ENCODE data around the gene AUTS2.

Gene AUTS2

DNA sequence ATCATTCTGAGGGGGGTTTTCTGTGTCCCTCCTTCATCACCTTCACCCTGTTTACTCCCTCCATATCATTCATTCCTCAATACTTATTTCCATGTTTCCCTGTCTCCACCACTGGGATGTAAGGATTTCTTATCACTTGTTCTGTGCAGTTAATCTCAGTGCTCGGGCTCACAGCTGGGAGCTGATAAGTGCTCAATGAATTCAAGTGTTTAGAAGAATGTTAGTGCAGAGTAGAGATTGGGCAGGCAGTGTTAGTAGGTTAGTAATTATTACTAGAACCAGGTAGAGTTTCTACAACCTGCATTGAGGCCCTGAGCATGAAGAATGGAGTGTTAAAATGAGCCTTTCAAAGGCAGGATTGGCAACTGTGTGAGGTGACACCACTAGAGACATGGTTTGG lies 458.1 kb downstream of the AUTS2 start:
- H3K4me3 ChIP-seq (ENCODE audit: low read length), result no peak overlapping the region

DNA sequence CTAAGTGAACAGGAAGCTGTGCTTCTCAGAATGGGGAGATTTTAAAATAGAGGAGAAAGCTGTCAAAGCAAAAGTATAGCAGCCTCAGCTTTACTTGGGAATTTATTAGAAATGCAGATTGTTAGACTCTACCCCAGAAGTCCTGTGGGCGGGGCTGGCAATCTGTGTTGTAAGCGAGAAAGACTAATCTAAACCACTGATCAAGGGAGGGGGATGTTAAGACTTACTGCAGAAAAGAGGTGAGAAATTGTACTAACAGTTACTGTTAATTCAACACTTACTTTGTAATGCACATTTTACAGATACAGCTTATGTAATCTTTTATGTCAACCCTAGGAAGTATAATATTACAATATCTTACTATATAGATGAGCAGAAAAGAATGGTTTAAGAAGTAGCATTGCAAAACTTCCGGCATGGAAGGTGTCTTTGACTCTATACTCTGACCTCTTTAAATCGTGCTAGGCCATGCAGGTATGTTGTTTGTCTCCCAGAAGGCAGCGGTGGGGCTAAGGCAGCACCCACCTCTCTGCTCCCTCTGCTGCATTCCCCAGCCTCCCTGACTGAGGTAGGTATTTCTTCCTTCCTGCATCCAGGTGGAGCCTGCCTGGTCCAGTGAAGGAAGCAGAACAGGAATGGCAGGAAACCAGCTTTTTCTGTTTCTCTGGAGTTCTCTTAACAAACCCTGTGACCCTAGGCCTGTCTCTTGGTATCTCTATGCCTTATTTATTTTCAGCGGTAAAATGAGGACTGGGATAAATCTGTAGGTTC lies 462.2 kb downstream of the AUTS2 start:
- Histone ChIP-seq H3K9ac (ENCODE audit: low read length) (no peak overlapping the region), H3K27me3 (ENCODE audit: control insufficient read depth, insufficient read depth, low read length) (no peaks in the 10 kb centered on the region), H3K27ac (ENCODE audit: low read depth, low read length) (no peak overlapping the region), H3K36me3 (ENCODE audit: control insufficient read depth, insufficient read depth, low read length) (no peaks in the 10 kb centered on the region), H3K4me1 (ENCODE audit: control insufficient read depth, insufficient read depth, low read length) (no peaks in the 10 kb centered on the region), H3K4me3 (ENCODE audit: low read length) (no peak overlapping the region)

More for the DNA sequence above, 458.1 kb downstream of the AUTS2 start:
- Histone ChIP-seq H3K4me1 (ENCODE audit: control insufficient read depth, insufficient read depth, low read length) (peaks cover 4% of the 10 kb centered on the region), H3K9ac (ENCODE audit: low read length) (no peak overlapping the region), H3K27me3 (ENCODE audit: control insufficient read depth, insufficient read depth, low read length) (no peaks in the 10 kb centered on the region), H3K36me3 (ENCODE audit: control insufficient read depth, insufficient read depth, low read length) (no peaks in the 10 kb centered on the region), H3K27ac (ENCODE audit: low read depth, low read length) (no peak overlapping the region)

DNA sequence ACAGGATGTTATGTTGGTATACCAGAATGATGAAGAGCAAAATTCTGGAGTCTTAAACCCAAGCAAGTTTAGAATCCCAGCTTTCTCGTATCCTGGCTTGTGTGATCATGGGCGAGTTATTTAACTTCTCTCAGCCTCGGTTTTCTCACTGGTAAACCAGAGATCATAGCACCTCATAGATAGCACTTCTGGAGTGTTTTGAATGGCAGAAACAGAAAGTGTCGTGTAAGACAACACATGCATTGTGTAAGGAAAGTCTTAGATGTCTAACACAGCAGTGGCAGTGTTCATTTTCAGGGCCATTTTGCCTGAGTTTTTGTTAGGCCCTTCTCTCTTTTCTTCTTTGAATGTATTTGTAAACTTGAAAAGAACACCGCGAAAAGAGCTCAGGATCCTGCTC lies 465.1 kb downstream of the AUTS2 start:
- no peaks in the 10 kb centered on the region for H3K36me3 ChIP-seq (ENCODE audit: control insufficient read depth, insufficient read depth, low read length)
- no peaks in the 10 kb centered on the region for H3K27me3 ChIP-seq (ENCODE audit: control insufficient read depth, insufficient read depth, low read length)
- no peaks in the 10 kb centered on the region for H3K4me1 ChIP-seq (ENCODE audit: control insufficient read depth, insufficient read depth, low read length)
- no peak overlapping the region for H3K9ac ChIP-seq (ENCODE audit: low read length)
- no peak overlapping the region for H3K4me3 ChIP-seq (ENCODE audit: low read length)
- no peak overlapping the region for H3K27ac ChIP-seq (ENCODE audit: low read depth, low read length)

DNA sequence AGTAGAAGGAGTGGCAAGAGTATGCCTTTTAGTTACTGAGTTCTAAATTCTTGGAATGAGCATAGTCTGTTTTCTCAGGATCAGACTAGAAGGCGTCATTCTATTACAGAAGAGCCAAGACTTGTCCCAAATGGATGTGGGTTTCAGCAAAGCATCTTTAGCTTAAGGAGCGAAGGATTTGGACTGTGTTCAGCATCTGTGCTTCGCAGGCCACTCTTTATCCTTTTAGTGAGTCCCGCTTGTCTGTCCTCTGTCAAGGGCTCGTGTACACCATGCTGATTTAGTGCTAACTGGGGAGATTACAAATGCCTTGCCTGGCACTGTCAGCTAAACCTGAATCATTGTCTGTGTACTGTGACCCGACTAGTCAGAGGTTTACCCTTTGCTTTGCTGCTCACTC lies 465.7 kb downstream of the AUTS2 start:
- Histone ChIP-seq H3K36me3 (ENCODE audit: control insufficient read depth, insufficient read depth, low read length) (no peaks in the 10 kb centered on the region), H3K27me3 (ENCODE audit: control insufficient read depth, insufficient read depth, low read length) (no peaks in the 10 kb centered on the region), H3K4me1 (ENCODE audit: control insufficient read depth, insufficient read depth, low read length) (no peaks in the 10 kb centered on the region), H3K9ac (ENCODE audit: low read length) (no peak overlapping the region), H3K27ac (ENCODE audit: low read depth, low read length) (no peak overlapping the region), H3K4me3 (ENCODE audit: low read length) (no peak overlapping the region)

DNA sequence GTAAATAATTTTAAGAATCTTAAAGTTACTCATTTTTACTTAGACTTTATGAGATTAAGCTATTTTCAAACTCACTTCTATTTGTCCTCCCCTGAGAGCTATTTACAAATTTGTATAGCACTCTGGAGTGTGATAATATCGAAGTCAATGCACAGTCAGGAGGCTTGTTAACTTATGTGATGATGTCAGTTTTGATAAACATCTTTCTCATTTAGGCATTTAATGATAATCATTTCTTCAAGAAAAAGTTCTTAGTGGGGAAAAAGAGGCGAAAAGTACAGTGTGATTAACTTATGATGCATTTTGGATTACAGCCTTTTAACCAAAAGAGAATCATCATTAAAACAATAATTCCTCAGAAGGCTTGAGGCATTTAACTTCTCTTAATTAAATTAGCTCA lies 468.6 kb downstream of the AUTS2 start:
- Histone ChIP-seq H3K9ac (ENCODE audit: low read length) (no peak overlapping the region), H3K36me3 (ENCODE audit: control insufficient read depth, insufficient read depth, low read length) (no peaks in the 10 kb centered on the region), H3K4me1 (ENCODE audit: control insufficient read depth, insufficient read depth, low read length) (peaks cover 2% of the 10 kb centered on the region), H3K4me3 (ENCODE audit: low read length) (no peak overlapping the region), H3K27ac (ENCODE audit: low read depth, low read length) (no peak overlapping the region), H3K27me3 (ENCODE audit: control insufficient read depth, insufficient read depth, low read length) (no peaks in the 10 kb centered on the region)

DNA sequence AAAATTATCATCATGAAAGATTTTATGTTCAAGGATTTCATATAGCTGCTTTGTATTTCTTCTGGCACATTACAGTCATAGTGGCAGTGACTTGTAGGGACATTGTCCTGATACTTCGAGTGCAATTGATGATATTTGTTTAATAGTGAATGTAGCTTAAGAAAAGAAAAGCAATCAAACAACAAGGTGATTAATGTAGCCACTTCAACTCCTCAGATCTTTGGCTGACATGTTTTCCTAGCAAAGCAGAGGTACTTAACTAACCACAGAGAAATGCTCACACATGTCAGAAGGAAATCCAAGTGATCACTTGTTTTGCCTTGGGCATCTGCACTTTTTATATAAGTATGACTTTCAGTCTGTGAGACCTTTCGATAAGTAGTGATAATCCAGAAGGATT lies 470.3 kb downstream of the AUTS2 start:
- Histone ChIP-seq H3K9ac (ENCODE audit: low read length) (no peak overlapping the region), H3K4me3 (ENCODE audit: low read length) (no peak overlapping the region), H3K27ac (ENCODE audit: low read depth, low read length) (no peak overlapping the region), H3K4me1 (ENCODE audit: control insufficient read depth, insufficient read depth, low read length) (peaks cover 6% of the 10 kb centered on the region), H3K27me3 (ENCODE audit: control insufficient read depth, insufficient read depth, low read length) (no peaks in the 10 kb centered on the region), H3K36me3 (ENCODE audit: control insufficient read depth, insufficient read depth, low read length) (no peaks in the 10 kb centered on the region)

DNA sequence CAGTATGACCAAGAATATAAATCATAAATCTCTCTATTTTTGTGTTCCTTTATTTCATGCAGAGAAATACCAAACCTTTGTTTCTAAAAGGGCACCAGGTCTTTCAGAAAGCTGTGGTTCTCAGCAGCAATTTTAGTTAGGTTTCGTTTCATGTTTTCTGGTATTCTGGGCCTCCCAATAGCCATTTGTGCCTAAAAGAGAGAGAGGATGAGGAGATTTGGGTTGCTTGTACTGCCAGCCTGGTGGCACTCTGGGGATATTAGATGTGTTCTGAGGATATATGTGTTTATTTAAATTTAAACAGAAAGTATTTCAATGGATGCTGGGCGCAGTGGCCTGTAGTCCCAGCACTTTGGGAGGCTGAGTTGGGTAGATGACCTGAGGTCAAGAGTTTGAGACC lies 471.7 kb downstream of the AUTS2 start:
- Histone ChIP-seq H3K27me3 (ENCODE audit: control insufficient read depth, insufficient read depth, low read length) (no peaks in the 10 kb centered on the region), H3K27ac (ENCODE audit: low read depth, low read length) (no peak overlapping the region), H3K36me3 (ENCODE audit: control insufficient read depth, insufficient read depth, low read length) (no peaks in the 10 kb centered on the region), H3K4me3 (ENCODE audit: low read length) (no peak overlapping the region), H3K4me1 (ENCODE audit: control insufficient read depth, insufficient read depth, low read length) (peaks cover 6% of the 10 kb centered on the region), H3K9ac (ENCODE audit: low read length) (no peak overlapping the region)

DNA sequence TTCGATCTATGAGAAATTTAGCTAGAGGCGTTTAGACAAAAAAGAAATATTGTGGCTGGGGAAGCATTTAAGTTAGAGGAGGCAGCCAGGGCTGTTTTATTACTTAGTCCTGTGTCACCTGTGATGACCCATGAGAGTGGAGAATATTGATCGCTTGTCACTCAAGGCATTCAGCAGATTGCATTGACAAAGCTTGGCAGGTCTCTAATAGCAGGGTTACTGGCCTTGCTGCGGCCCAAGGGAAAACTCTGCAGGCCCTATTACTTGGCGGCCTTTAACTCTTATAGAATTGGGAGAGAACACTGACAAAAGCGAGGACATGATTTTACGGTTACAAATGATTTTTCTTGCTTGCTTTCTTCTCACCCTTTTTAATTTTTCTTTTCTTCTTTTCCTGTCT lies 473.5 kb downstream of the AUTS2 start:
- H3K27me3 ChIP-seq (ENCODE audit: control insufficient read depth, insufficient read depth, low read length), result no peaks in the 10 kb centered on the region
- H3K27ac ChIP-seq (ENCODE audit: low read depth, low read length), result no peak overlapping the region
- H3K9ac ChIP-seq (ENCODE audit: low read length), result no peak overlapping the region

DNA sequence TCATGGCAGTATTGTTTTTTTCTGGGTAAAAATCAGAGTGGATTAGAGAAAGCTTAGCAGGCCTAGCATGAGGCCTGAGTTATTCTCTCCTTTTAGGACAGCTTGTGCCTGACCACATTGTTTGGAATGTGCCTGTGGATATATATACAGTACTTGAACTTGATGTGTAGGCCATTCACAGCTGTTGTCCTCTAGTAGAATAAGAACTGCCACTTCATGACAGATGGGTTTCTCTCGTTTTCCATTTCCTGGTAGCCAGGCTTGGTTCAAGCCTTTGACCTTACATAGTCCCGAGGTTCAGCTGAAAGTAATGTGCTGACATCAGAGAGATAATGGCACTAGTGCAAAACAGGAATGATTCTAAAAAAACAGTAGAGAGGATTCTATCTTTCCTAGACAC lies 473.9 kb downstream of the AUTS2 start:
- no peak overlapping the region for H3K27ac ChIP-seq (ENCODE audit: low read depth, low read length)
- no peak overlapping the region for H3K9ac ChIP-seq (ENCODE audit: low read length)
- H3K27me3 ChIP-seq (ENCODE audit: control insufficient read depth, insufficient read depth, low read length), result no peaks in the 10 kb centered on the region
- no peaks in the 10 kb centered on the region for H3K36me3 ChIP-seq (ENCODE audit: control insufficient read depth, insufficient read depth, low read length)
- H3K4me3 ChIP-seq (ENCODE audit: low read length), result no peak overlapping the region
- peaks cover 6% of the 10 kb centered on the region for H3K4me1 ChIP-seq (ENCODE audit: control insufficient read depth, insufficient read depth, low read length)

More for the DNA sequence above, 473.5 kb downstream of the AUTS2 start:
- Histone ChIP-seq H3K4me3 (ENCODE audit: low read length) (no peak overlapping the region), H3K36me3 (ENCODE audit: control insufficient read depth, insufficient read depth, low read length) (no peaks in the 10 kb centered on the region), H3K4me1 (ENCODE audit: control insufficient read depth, insufficient read depth, low read length) (peaks cover 6% of the 10 kb centered on the region)

DNA sequence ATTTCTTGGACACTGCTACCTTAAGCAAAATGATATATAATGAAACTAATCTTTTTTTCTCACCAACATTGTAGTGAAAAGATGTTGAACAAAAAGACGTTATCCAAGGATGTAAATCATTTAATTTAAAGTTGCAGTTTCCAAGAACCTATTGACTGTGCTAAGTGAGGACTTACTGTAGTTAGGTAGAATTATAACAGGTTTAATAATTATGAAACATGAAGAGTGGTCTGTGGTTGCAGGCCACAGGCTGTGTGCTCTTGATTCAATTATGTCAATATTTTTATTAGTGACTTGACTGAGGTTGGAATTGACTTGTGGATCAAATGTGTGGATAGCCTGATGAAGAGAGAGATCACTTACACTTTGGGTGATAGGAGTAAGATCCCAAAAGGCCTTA lies 478.1 kb downstream of the AUTS2 start:
- peaks cover 6% of the 10 kb centered on the region for H3K4me1 ChIP-seq (ENCODE audit: control insufficient read depth, insufficient read depth, low read length)
- no peaks in the 10 kb centered on the region for H3K36me3 ChIP-seq (ENCODE audit: control insufficient read depth, insufficient read depth, low read length)
- H3K27ac ChIP-seq (ENCODE audit: low read depth, low read length), result no peak overlapping the region
- no peak overlapping the region for H3K4me3 ChIP-seq (ENCODE audit: low read length)
- H3K27me3 ChIP-seq (ENCODE audit: control insufficient read depth, insufficient read depth, low read length), result no peaks in the 10 kb centered on the region
- no peak overlapping the region for H3K9ac ChIP-seq (ENCODE audit: low read length)

DNA sequence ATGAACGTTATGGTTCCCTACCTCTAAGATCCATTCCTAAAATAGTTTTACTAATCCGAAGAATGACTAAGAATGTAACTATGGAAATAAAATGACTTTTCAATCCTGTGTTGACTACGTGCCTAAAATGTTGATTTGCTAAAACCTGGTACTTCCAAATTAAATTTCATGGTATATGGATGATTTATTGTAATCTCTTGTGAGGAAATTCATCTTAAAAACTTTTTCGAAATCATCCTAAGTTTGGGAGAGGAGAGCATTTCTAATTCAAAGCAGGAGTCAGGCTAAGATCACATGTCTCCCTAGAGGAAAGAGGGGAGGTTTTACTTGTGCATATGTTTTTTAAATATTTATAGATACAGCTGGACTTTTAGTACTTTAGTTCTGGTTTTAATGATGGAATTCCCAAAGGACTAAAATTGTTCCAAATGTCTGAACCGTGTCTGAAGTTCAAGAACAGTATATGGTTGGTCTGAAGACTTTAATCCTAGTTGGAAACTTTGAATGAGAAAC lies 483.9 kb downstream of the AUTS2 start:
- Histone ChIP-seq H3K27me3 (ENCODE audit: control insufficient read depth, insufficient read depth, low read length) (no peaks in the 10 kb centered on the region), H3K4me1 (ENCODE audit: control insufficient read depth, insufficient read depth, low read length) (no peaks in the 10 kb centered on the region), H3K9ac (ENCODE audit: low read length) (no peak overlapping the region), H3K27ac (ENCODE audit: low read depth, low read length) (no peak overlapping the region), H3K4me3 (ENCODE audit: low read length) (no peak overlapping the region), H3K36me3 (ENCODE audit: control insufficient read depth, insufficient read depth, low read length) (no peaks in the 10 kb centered on the region)

DNA sequence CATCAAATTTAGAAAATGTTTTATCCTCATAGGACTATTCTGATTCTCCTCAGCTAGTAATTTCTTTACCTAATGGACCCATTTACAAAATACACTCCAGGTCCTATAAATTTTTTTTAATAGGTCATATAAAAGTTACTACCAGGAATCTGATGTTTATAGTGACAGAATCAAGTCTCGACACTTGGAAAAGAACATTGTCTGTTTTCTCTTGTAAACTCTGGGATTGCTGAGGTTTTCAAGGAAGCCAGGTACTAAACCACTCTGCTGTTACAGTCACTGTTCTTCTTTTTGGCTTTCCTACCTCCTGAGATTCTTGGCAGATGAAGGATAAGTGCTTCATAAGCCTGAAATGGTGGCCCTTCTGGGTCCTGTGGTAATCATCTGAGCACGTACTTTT lies 493.1 kb downstream of the AUTS2 start:
- Histone ChIP-seq H3K4me1 (ENCODE audit: control insufficient read depth, insufficient read depth, low read length) (peaks cover 19% of the 10 kb centered on the region), H3K36me3 (ENCODE audit: control insufficient read depth, insufficient read depth, low read length) (no peaks in the 10 kb centered on the region), H3K9ac (ENCODE audit: low read length) (no peak overlapping the region), H3K4me3 (ENCODE audit: low read length) (no peak overlapping the region), H3K27ac (ENCODE audit: low read depth, low read length) (no peak overlapping the region), H3K27me3 (ENCODE audit: control insufficient read depth, insufficient read depth, low read length) (no peaks in the 10 kb centered on the region)

All from rectal smooth muscle tissue (tissue), 1 donor.